ENCODE results near the gene PARK7. TPM values are rescaled to one million over a fixed set of nuclear protein-coding genes. Genes with fewer than 3 reads are reported as not detected.

PARK7 gene
- total and polyA plus RNA-seq, 2 experiments from 2014 or later, result 178 to 679 TPM

GRCh38 chr1:7984811-7985210, 23.3 kb downstream of the PARK7 start:
- peaks cover 13% of the 10 kb centered on the region for H3K4me1 Mint-ChIP-seq
- no peak for ATAC-seq
- no peaks in the 10 kb centered on the region for H3K9me2 ChIP-seq (ENCODE audit: insufficient read depth)
- TF ChIP-seq POLR2AphosphoS5 (IDR thresholded peaks at IDR 0.05; ENCODE audit: low read depth) (no peak), ZNF331 (CRISPR knock-in tag; IDR thresholded peaks at IDR 0.05; ENCODE audit: low read depth) (no peak), NANOG (IDR thresholded peaks at IDR 0.05; ENCODE audit: borderline replicate concordance) (no peak), CTCF (conservative IDR thresholded peaks at IDR 0.05; ENCODE audit: low read depth in 2 of 2) (no peak)
- H3K27me3 Mint-ChIP-seq (ENCODE audit: insufficient read depth, low read depth, poor library complexity), result peaks cover 9% of the 10 kb centered on the region
- H3K36me3 Mint-ChIP-seq (ENCODE audit: low read depth), result peaks cover 66% of the 10 kb centered on the region
- no peak for DNase-seq (ENCODE audit: low spot score)
- peaks cover 35% of the 10 kb centered on the region for H3K36me3 ChIP-seq (ENCODE audit: insufficient read depth)
- no peaks in the 10 kb centered on the region for H3F3A ChIP-seq (replicated peaks; ENCODE audit: low read depth)
- H3K4me1 ChIP-seq (ENCODE audit: insufficient read depth), result no peaks in the 10 kb centered on the region
- H3K27ac Mint-ChIP-seq, result peak overlapping the region; percentile 65; the same call in 1 of the 2 replicates
- no peaks in the 10 kb centered on the region for H3K9me3 Mint-ChIP-seq
- no peak overlapping the region for H2AFZ ChIP-seq
- no peak overlapping the region for H3K4me2 ChIP-seq
- H4K20me1 ChIP-seq (replicated peaks; ENCODE audit: insufficient read depth), result no peaks in the 10 kb centered on the region; the same call in 1 of the 2 replicates
- H3K27me3 ChIP-seq (ENCODE audit: insufficient read depth), result no peaks in the 10 kb centered on the region
- H3K27ac ChIP-seq (ENCODE audit: low read depth), result peak overlapping the region; percentile 66; the same call in 1 of the 2 replicates
- H3K79me2 ChIP-seq (replicated peaks; ENCODE audit: insufficient read depth), result peaks cover 10% of the 10 kb centered on the region
- no peak overlapping the region for H3K4me3 Mint-ChIP-seq
- H3K4me3 ChIP-seq, result no peak overlapping the region

- H3K27ac Mint-ChIP-seq, result no peak overlapping the region; the same call in 1 of the 2 replicates
Observed at GRCh38 chr1:7985851-7986612, 24.5 kb downstream of the PARK7 start.

More at GRCh38 chr1:7985851-7986612, 24.5 kb downstream of the PARK7 start:
- Histone ChIP-seq H3K27me3 (ENCODE audit: insufficient read depth) (no peaks in the 10 kb centered on the region), H4K20me1 (replicated peaks; ENCODE audit: insufficient read depth) (no peaks in the 10 kb centered on the region; the same call in 1 of the 2 replicates), H3K9me2 (ENCODE audit: insufficient read depth) (no peaks in the 10 kb centered on the region), H3K4me3 (no peak overlapping the region), H3F3A (replicated peaks; ENCODE audit: low read depth) (peaks cover 2% of the 10 kb centered on the region; the same call in 1 of the 2 replicates), H3K36me3 (ENCODE audit: insufficient read depth) (peaks cover 28% of the 10 kb centered on the region), H3K79me2 (replicated peaks; ENCODE audit: insufficient read depth) (peaks cover 10% of the 10 kb centered on the region), H2AFZ (no peak overlapping the region), H3K4me1 (ENCODE audit: insufficient read depth) (no peaks in the 10 kb centered on the region), H3K27ac (ENCODE audit: low read depth) (no peak overlapping the region; the same call in 1 of the 2 replicates), H3K4me2 (no peak overlapping the region)
- peaks cover 62% of the 10 kb centered on the region for H3K36me3 Mint-ChIP-seq (ENCODE audit: low read depth)
- no peak for TF ChIP-seq JUNB (IDR thresholded peaks at IDR 0.05; ENCODE audit: unreplicated experiment)
- TF ChIP-seq CTCF (conservative IDR thresholded peaks at IDR 0.05; ENCODE audit: low read depth in 2 of 2), result no peak
- no peak for TF ChIP-seq ZNF114 (CRISPR knock-in tag; IDR thresholded peaks at IDR 0.05)
- TF ChIP-seq ZNF331 (CRISPR knock-in tag; IDR thresholded peaks at IDR 0.05; ENCODE audit: low read depth), result no peak
- TF ChIP-seq STAT1 (IDR thresholded peaks at IDR 0.05; ENCODE audit: unreplicated experiment), result no peak
- no peak for TF ChIP-seq ZNF462 (CRISPR knock-in tag; IDR thresholded peaks at IDR 0.05)
- TF ChIP-seq EZH2 (IDR thresholded peaks at IDR 0.05; ENCODE audit: low read depth, unreplicated experiment), result no peak
- no peak for TF ChIP-seq EZH2phosphoT487 (IDR thresholded peaks at IDR 0.05; ENCODE audit: unreplicated experiment)
- no peak overlapping the region; the same call in 2 of the 3 replicates for H3K4me3 Mint-ChIP-seq
- H3K4me1 Mint-ChIP-seq, result peaks cover 13% of the 10 kb centered on the region
- H3K27me3 Mint-ChIP-seq (ENCODE audit: insufficient read depth, low read depth, poor library complexity), result peaks cover 12% of the 10 kb centered on the region
- no peak for DNase-seq (ENCODE audit: low spot score)
- H3K9me3 Mint-ChIP-seq, result no peaks in the 10 kb centered on the region
- ATAC-seq, result no peak

Data from GM23338 (cell line).